Glomerular endothelial cell (primary cell): ENCODE measurements around the gene REPIN1. TPM values are rescaled to one million over a fixed set of nuclear protein-coding genes. Genes with fewer than 3 reads are reported as not detected.
"Not testable (repeated sequence)": the region's sequence is repeated elsewhere in the genome, so short reads cannot be mapped to it uniquely, and the experiment has no call there.

Experiments
- DNase-seq: peaks from one replicate; pipeline ENCODE4 v3.0.0-alpha.2; 2011; ENCODE audit warnings: low read depth, low spot score; ENCODE audit errors: extremely low read depth
- total RNA-seq: library from RNA; depleted of rRNA; stranded (reverse); fragments of >200 nt; gene quantifications from 2 replicates; pipeline ENCODE4 v1.2.3, GENCODE V29; 2015

REPIN1 gene
- total RNA-seq, 1 donor from 2014 or later = 182 TPM

GRCh38 chr7:150374472-150374871 is 5.8 kb downstream of the REPIN1 start:
- no peak for DNase-seq

GRCh38 chr7:150375662-150376521 is 7.3 kb downstream of the REPIN1 start:
- DNase-seq = no peak

GRCh38 chr7:150376560-150376959 is 7.9 kb downstream of the REPIN1 start:
- no peak for DNase-seq

- no peak for DNase-seq
Observed at GRCh38 chr7:150377196-150377595, 8.6 kb downstream of the REPIN1 start.

GRCh38 chr7:150377635-150378034 is 9.0 kb downstream of the REPIN1 start:
- no peak for DNase-seq

- peak; percentile 61 for DNase-seq
Observed at GRCh38 chr7:150378115-150378852, 9.7 kb downstream of the REPIN1 start.

GRCh38 chr7:150378853-150379440 is 10.3 kb downstream of the REPIN1 start, which contains the start of gene ZNF775:
TSS of gene ZNF775 (plus strand) at chr7:150379330. CDS start at chr7:150388471, 9,141 bp downstream.
- DNase-seq = no peak

GRCh38 chr7:150379441-150380379 is 11.1 kb downstream of the REPIN1 start:
- no peak for DNase-seq

GRCh38 chr7:150380463-150380862 is 11.8 kb downstream of the REPIN1 start:
- no peak for DNase-seq

- DNase-seq = no peak
Observed at GRCh38 chr7:150381096-150381495, 12.5 kb downstream of the REPIN1 start.

GRCh38 chr7:150381785-150382122 is 13.1 kb downstream of the REPIN1 start:
- DNase-seq = no peak

GRCh38 chr7:150382123-150382843 is 13.7 kb downstream of the REPIN1 start:
- DNase-seq = no peak

GRCh38 chr7:150382844-150383225 is 14.2 kb downstream of the REPIN1 start:
- no peak for DNase-seq

GRCh38 chr7:150383710-150384397 is 15.2 kb downstream of the REPIN1 start:
- DNase-seq = no peak

- no peak for DNase-seq
Observed at GRCh38 chr7:150384406-150385301, 16.0 kb downstream of the REPIN1 start.

- DNase-seq = no peak
Observed at GRCh38 chr7:150385302-150385723, 16.7 kb downstream of the REPIN1 start.

- DNase-seq = not testable (repeated sequence)
Observed at GRCh38 chr7:150385884-150386283, 17.3 kb downstream of the REPIN1 start.

- no peak for DNase-seq
Observed at GRCh38 chr7:150388306-150388705, 19.7 kb downstream of the REPIN1 start.
